OCI-LY3 (cell line): ENCODE results near the gene SPAG6.

Experiments
- EZH2phosphoT487 ChIP-seq: fragments of 200-600 bp; shearing (Covaris generic); IDR thresholded peaks from 2 replicates; pipeline ENCODE4 v1.6.1; 2018; ENCODE audit warnings: antibody characterized with exemption, mixed run types, low read depth
- TF ChIP-seq, protein P1 (sequence below): fragments of 200-600, 300-600 bp; sonication (generic); IDR thresholded peaks from 2 replicates; pipeline ENCODE4 v1.5.1; 2014; ENCODE audit warnings: antibody characterized with exemption, low read length, low read depth

GRCh38 chr10:22321156-22321923 is 24.0 kb upstream of the SPAG6 start:
- TF ChIP-seq, protein P1, sequence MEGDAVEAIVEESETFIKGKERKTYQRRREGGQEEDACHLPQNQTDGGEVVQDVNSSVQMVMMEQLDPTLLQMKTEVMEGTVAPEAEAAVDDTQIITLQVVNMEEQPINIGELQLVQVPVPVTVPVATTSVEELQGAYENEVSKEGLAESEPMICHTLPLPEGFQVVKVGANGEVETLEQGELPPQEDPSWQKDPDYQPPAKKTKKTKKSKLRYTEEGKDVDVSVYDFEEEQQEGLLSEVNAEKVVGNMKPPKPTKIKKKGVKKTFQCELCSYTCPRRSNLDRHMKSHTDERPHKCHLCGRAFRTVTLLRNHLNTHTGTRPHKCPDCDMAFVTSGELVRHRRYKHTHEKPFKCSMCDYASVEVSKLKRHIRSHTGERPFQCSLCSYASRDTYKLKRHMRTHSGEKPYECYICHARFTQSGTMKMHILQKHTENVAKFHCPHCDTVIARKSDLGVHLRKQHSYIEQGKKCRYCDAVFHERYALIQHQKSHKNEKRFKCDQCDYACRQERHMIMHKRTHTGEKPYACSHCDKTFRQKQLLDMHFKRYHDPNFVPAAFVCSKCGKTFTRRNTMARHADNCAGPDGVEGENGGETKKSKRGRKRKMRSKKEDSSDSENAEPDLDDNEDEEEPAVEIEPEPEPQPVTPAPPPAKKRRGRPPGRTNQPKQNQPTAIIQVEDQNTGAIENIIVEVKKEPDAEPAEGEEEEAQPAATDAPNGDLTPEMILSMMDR = no peak
- TF ChIP-seq EZH2phosphoT487 = no peak
